Lower lobe of right lung (tissue), 2 donors: ENCODE measurements around the gene MC4R. TPM values are rescaled to one million over a fixed set of nuclear protein-coding genes. Genes with fewer than 3 reads are reported as not detected.

Experiments used
- ATAC-seq, 2 donors: fragments of 200-7000 bp; cut with Tn5 transposase; one replicate each; pipeline ENCODE4 v1.9.1; 2020 to 2022; ENCODE audit warnings: mild to moderate bottlenecking in 2 of 2, moderate library complexity in 2 of 2
- DNase-seq: peaks from one replicate; pipeline ENCODE4 v3.0.0-alpha.2; 2020
- H3K27ac ChIP-seq: fragments of 200-600 bp; one replicate; pipeline ENCODE4 v1.8.0; 2022
- H3K27me3 ChIP-seq: fragments of 200-600 bp; one replicate; pipeline ENCODE4 v1.8.0; 2022; ENCODE audit warnings: low read depth
- H3K36me3 ChIP-seq: fragments of 200-600 bp; one replicate; pipeline ENCODE4 v1.8.0; 2022; ENCODE audit warnings: mild to moderate bottlenecking
- H3K4me1 ChIP-seq: fragments of 200-600 bp; one replicate; pipeline ENCODE4 v1.8.0; 2022
- H3K4me3 ChIP-seq: fragments of 200-600 bp; one replicate; pipeline ENCODE4 v1.8.0; 2022; ENCODE audit warnings: mild to moderate bottlenecking
- H3K9me3 ChIP-seq: fragments of 200-600 bp; one replicate; pipeline ENCODE4 v1.8.0; 2022
- intact Hi-C: fragments of 100-400 bp; cut with DNase I; formaldehyde crosslinking; loops from one replicate; pipeline ENCODE4 v1.11.0; 2022
- total RNA-seq: library from RNA; stranded (reverse); fragmentation: NEBNext Ultra II Directional; extraction: Animal tissue kit (Norgen Biotek cat#: 25700); gene quantifications from one replicate; pipeline ENCODE4 v1.2.1, GENCODE V29; 2021
- TF ChIP-seq, protein P1 (sequence below): fragments of 200-600 bp; IDR thresholded peaks from one replicate; pipeline ENCODE4 v1.8.0; 2022; ENCODE audit warnings: antibody characterized with exemption, mild to moderate bottlenecking
- donor health status: DM: no; HTN: yes; CAD: no; lungs with severe emphysema.

The MC4R gene
- total RNA-seq, 1 donor from 2014 or later, result 0.35 TPM

GRCh38 chr18:60350941-60351340 lies 21.6 kb downstream of the MC4R start:
- no peak for ATAC-seq
- no peaks in the 10 kb centered on the region for H3K27me3 ChIP-seq

DNA sequence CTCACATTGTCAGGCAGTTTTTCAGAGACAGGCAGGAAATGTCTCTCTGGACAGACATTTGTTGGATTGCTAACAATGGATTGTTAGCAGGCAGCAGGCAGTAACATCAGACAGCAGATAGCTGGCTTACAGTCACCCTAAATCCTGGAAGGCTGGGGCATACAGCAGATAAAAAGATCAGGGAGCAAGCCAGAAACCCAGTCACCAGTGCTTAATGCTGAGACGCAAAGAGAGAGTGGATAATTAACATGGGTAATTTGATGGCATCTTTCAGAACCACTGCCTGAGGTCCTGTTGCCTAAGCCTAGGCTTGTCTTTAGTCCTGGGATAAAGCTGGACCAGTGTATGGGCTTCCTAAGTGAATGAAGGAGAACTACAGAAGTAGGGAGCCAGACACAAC lies 22.4 kb downstream of the MC4R start:
- ATAC-seq, result no peak
- DNase-seq, result no peak
- Histone ChIP-seq H3K9me3 (no peaks in the 10 kb centered on the region), H3K27me3 (no peaks in the 10 kb centered on the region), H3K4me3 (no peak overlapping the region), H3K27ac (no peak overlapping the region), H3K4me1 (no peaks in the 10 kb centered on the region), H3K36me3 (no peaks in the 10 kb centered on the region)
- TF ChIP-seq, protein P1, sequence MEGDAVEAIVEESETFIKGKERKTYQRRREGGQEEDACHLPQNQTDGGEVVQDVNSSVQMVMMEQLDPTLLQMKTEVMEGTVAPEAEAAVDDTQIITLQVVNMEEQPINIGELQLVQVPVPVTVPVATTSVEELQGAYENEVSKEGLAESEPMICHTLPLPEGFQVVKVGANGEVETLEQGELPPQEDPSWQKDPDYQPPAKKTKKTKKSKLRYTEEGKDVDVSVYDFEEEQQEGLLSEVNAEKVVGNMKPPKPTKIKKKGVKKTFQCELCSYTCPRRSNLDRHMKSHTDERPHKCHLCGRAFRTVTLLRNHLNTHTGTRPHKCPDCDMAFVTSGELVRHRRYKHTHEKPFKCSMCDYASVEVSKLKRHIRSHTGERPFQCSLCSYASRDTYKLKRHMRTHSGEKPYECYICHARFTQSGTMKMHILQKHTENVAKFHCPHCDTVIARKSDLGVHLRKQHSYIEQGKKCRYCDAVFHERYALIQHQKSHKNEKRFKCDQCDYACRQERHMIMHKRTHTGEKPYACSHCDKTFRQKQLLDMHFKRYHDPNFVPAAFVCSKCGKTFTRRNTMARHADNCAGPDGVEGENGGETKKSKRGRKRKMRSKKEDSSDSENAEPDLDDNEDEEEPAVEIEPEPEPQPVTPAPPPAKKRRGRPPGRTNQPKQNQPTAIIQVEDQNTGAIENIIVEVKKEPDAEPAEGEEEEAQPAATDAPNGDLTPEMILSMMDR, result no peak
- intact Hi-C loops, result no loop called here

More at GRCh38 chr18:60350941-60351340, 21.6 kb downstream of the MC4R start:
- no peak for DNase-seq
- Histone ChIP-seq H3K27ac (no peak overlapping the region), H3K4me3 (no peak overlapping the region), H3K36me3 (no peaks in the 10 kb centered on the region), H3K9me3 (no peaks in the 10 kb centered on the region), H3K4me1 (no peaks in the 10 kb centered on the region)
- TF ChIP-seq, protein P1, result no peak
- intact Hi-C loops, result no loop called here

GRCh38 chr18:60347526-60348045 lies 25.0 kb downstream of the MC4R start:
- intact Hi-C loops, result no loop called here
- no peak for ATAC-seq
- Histone ChIP-seq H3K4me1 (no peaks in the 10 kb centered on the region), H3K27ac (no peak overlapping the region), H3K9me3 (no peaks in the 10 kb centered on the region), H3K27me3 (no peaks in the 10 kb centered on the region), H3K36me3 (no peaks in the 10 kb centered on the region), H3K4me3 (no peak overlapping the region)
- no peak for DNase-seq
- TF ChIP-seq, protein P1, result no peak

DNA sequence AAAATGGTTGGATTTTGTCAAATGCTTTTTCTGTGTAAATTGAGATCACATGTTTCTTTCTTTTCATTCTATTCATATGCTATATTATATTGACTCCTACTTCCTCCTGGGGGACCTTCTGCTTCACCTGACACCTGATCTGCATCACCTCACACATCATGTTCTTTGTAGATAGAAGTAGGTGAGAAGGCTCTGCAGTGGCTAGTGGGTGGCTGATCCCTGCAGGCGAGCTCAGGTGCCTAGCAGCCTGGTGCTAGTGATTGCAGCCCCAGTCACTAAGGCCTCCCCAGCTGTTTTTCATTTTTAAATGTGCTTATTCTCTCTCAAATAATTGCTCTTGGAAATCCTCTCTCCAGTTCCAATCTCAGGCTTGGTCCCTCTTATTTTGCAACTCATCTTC lies 33.6 kb downstream of the MC4R start:
- no peaks in the 10 kb centered on the region for H3K27me3 ChIP-seq
- DNase-seq, result no peak
- intact Hi-C loops, result no loop called here
- no peak for ATAC-seq
- no peaks in the 10 kb centered on the region for H3K36me3 ChIP-seq
- H3K27ac ChIP-seq, result no peak overlapping the region
- H3K4me3 ChIP-seq, result no peak overlapping the region
- TF ChIP-seq, protein P1, result no peak
- H3K9me3 ChIP-seq, result no peaks in the 10 kb centered on the region
- no peaks in the 10 kb centered on the region for H3K4me1 ChIP-seq

- TF ChIP-seq, protein P1, result no peak
- DNase-seq, result no peak
These were observed 40.7 kb downstream of the MC4R start for GRCh38 chr18:60331890-60332289.

GRCh38 chr18:60329131-60329530 lies 43.4 kb downstream of the MC4R start:
- intact Hi-C loops, result no loop called here
- DNase-seq (no peak), ATAC-seq (no peak)
- H3K27ac ChIP-seq, result no peak overlapping the region
- H3K4me1 ChIP-seq, result no peaks in the 10 kb centered on the region
- no peaks in the 10 kb centered on the region for H3K36me3 ChIP-seq
- no peaks in the 10 kb centered on the region for H3K9me3 ChIP-seq
- no peaks in the 10 kb centered on the region for H3K27me3 ChIP-seq
- TF ChIP-seq, protein P1, result no peak
- no peak overlapping the region for H3K4me3 ChIP-seq

More at GRCh38 chr18:60331890-60332289, 40.7 kb downstream of the MC4R start:
- Histone ChIP-seq H3K27ac (no peak overlapping the region), H3K9me3 (no peaks in the 10 kb centered on the region), H3K4me1 (no peaks in the 10 kb centered on the region), H3K27me3 (no peaks in the 10 kb centered on the region), H3K4me3 (no peak overlapping the region), H3K36me3 (no peaks in the 10 kb centered on the region)
- no peak for ATAC-seq
- intact Hi-C loops, result no loop called here
